Neural crest cell (in vitro differentiated cells): Measurements from ENCODE around the gene GALNT13. TPM values are rescaled to one million over a fixed set of nuclear protein-coding genes. Genes with fewer than 3 reads are reported as not detected.

ENCODE experiments used
- DNase-seq: peaks from one replicate; pipeline ENCODE4 v3.0.0; 2021; ENCODE audit warnings: low read depth, mixed read lengths, low spot score
- H3K27ac Mint-ChIP-seq: one replicate; pipeline ENCODE4 v1.8.0; 2021; ENCODE audit warnings: mild to moderate bottlenecking, mixed read lengths; ENCODE audit not compliant: unreplicated experiment
- H3K27me3 Mint-ChIP-seq: 2 replicates; pipeline ENCODE4 v1.8.0; 2021; ENCODE audit warnings: low read depth, mild to moderate bottlenecking, mixed read lengths
- H3K36me3 Mint-ChIP-seq: 2 replicates; pipeline ENCODE4 v1.8.0; 2021; ENCODE audit warnings: low read depth, mild to moderate bottlenecking, mixed read lengths
- H3K4me1 Mint-ChIP-seq: 2 replicates; pipeline ENCODE4 v1.8.0; 2021; ENCODE audit warnings: mixed read lengths
- H3K4me3 Mint-ChIP-seq: one replicate; pipeline ENCODE4 v1.8.0; 2021; ENCODE audit warnings: mild to moderate bottlenecking, mixed read lengths
- H3K9me3 Mint-ChIP-seq: 2 replicates; pipeline ENCODE4 v1.8.0; 2021; ENCODE audit warnings: mixed read lengths
- CTCF ChIP-seq: fragments of 200-600 bp; sonication (generic); conservative IDR thresholded peaks from 2 replicates; pipeline ENCODE4 v1.5.0; 2021; ENCODE audit warnings: antibody characterized with exemption, mild to moderate bottlenecking
- total RNA-seq: library from RNA; stranded (reverse); gene quantifications from 2 replicates; pipeline ENCODE4 v1.2.1, GENCODE V29; 2021

GALNT13 gene
- total RNA-seq, 1 donor from 2014 or later: 7.4 TPM

GRCh38 chr2:154256136-154256535 lies 384.4 kb downstream of the GALNT13 start:
- DNase-seq: no peak
- Mint-ChIP-seq H3K27ac (no peak overlapping the region), H3K9me3 (no peaks in the 10 kb centered on the region), H3K4me3 (no peak overlapping the region), H3K36me3 (no peaks in the 10 kb centered on the region), H3K4me1 (no peaks in the 10 kb centered on the region), H3K27me3 (no peaks in the 10 kb centered on the region)
- TF ChIP-seq CTCF: no peak

GRCh38 chr2:154259030-154259429 lies 387.3 kb downstream of the GALNT13 start:
- no peak for TF ChIP-seq CTCF
- H3K9me3 Mint-ChIP-seq: no peaks in the 10 kb centered on the region
- H3K27ac Mint-ChIP-seq: no peak overlapping the region
- no peaks in the 10 kb centered on the region for H3K27me3 Mint-ChIP-seq
- H3K4me3 Mint-ChIP-seq: no peak overlapping the region
- H3K36me3 Mint-ChIP-seq: no peaks in the 10 kb centered on the region
- H3K4me1 Mint-ChIP-seq: no peaks in the 10 kb centered on the region
- DNase-seq: no peak

- Mint-ChIP-seq H3K4me1 (no peaks in the 10 kb centered on the region), H3K4me3 (no peak overlapping the region), H3K27ac (no peak overlapping the region), H3K36me3 (no peaks in the 10 kb centered on the region), H3K9me3 (peaks cover 2% of the 10 kb centered on the region), H3K27me3 (no peaks in the 10 kb centered on the region)
- TF ChIP-seq CTCF: no peak
- DNase-seq: no peak
Measured at GRCh38 chr2:154261473-154262027, 389.8 kb downstream of the GALNT13 start.

- Mint-ChIP-seq H3K36me3 (no peaks in the 10 kb centered on the region), H3K4me1 (no peaks in the 10 kb centered on the region), H3K4me3 (no peak overlapping the region), H3K9me3 (peaks cover 2% of the 10 kb centered on the region), H3K27ac (no peak overlapping the region), H3K27me3 (no peaks in the 10 kb centered on the region)
- DNase-seq: no peak
- no peak for TF ChIP-seq CTCF
Measured at GRCh38 chr2:154263206-154263605, 391.5 kb downstream of the GALNT13 start.

GRCh38 chr2:154264024-154264423 lies 392.3 kb downstream of the GALNT13 start:
- DNase-seq: no peak
- no peaks in the 10 kb centered on the region for H3K27me3 Mint-ChIP-seq
- TF ChIP-seq CTCF: no peak
- H3K9me3 Mint-ChIP-seq: peaks cover 2% of the 10 kb centered on the region
- H3K4me3 Mint-ChIP-seq: no peak overlapping the region
- no peaks in the 10 kb centered on the region for H3K4me1 Mint-ChIP-seq
- no peak overlapping the region for H3K27ac Mint-ChIP-seq
- no peaks in the 10 kb centered on the region for H3K36me3 Mint-ChIP-seq

- peaks cover 3% of the 10 kb centered on the region for H3K9me3 Mint-ChIP-seq
- H3K36me3 Mint-ChIP-seq: peaks cover 1% of the 10 kb centered on the region
- no peak overlapping the region for H3K4me3 Mint-ChIP-seq
- no peak overlapping the region for H3K27ac Mint-ChIP-seq
- H3K4me1 Mint-ChIP-seq: no peaks in the 10 kb centered on the region
- DNase-seq: no peak
- H3K27me3 Mint-ChIP-seq: no peaks in the 10 kb centered on the region
- no peak for TF ChIP-seq CTCF
Measured at GRCh38 chr2:154267983-154268382, 396.3 kb downstream of the GALNT13 start.
